SHP77 (cell line): Measurements from ENCODE around the gene LMAN2.
"Not testable (repeated sequence)": the region's sequence is repeated elsewhere in the genome, so short reads cannot be mapped to it uniquely, and the experiment has no call there.

ENCODE experiments used
- DNase-seq, 2 experiments: peaks; one replicate each; lab custom pipeline; 2025; lab: John Stamatoyannopoulos, UW

Gene LMAN2

GRCh38 chr5:177364159-177364962, 12.9 kb upstream of the LMAN2 start:
- DNase-seq: no peak

GRCh38 chr5:177363565-177363964, 12.1 kb upstream of the LMAN2 start:
- DNase-seq: no peak

DNA sequence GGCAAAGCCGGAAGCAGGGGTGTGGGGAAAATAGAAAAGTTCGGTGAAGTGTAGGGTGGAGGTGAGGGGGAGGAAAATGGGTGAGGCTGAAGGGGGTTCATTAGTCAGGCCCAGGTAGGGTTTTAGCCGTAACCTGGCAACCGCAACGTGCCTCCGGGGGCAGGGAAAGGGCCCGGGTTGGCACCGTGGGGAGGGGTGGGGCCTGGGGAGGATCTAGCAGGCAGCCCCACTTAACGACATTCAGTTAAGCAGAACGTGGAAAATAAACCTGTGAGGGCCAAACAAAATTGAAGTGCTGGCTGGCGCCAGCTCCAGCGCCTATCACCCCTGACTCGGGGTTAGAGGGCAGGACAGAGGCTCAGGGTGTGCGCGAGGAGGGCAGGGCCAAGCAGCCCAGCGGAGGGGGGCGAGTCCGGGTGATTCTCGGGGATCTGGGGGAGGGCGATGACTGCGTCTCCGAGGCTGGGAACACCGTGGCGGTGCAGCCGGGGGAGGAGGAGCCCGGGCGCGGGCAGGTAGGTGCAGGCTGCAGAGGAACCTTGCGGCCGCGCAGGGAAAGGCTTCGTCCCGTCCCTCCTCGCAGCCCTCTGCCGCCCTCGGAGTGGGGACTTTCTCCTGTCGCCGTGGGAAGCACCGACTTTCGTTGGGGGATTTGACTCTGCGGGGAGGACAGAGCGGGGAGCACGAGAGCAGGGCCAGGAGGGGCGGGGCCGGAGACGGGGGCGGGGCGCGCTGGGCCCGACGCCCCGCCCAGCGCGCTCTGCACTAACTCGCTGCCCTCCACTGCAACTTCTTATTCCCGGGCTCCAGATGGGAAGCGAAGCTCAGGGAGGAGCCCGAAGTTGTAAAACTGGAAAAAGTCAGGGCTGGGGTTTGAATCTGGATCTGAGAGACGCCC, 11.4 kb upstream of the LMAN2 start:
- no peak for DNase-seq

DNA sequence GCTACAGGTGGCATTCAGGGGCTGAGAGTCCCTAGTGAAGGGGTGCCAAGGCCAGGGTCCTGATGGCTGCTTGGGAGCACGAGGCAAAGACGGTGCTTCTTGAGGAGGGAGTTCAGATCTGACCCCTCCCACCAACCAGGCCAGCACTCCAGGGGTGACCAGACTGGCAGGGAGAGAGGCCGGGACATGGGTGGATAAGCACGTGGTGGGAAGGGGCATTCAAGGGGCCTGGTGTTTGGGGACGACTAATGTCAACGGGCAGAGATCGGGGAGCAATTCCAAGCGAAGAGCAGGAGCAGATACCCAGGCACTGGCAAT, 10.8 kb upstream of the LMAN2 start:
- no peak for DNase-seq

GRCh38 chr5:177361418-177362291, 10.2 kb upstream of the LMAN2 start:
- no peak for DNase-seq

DNA sequence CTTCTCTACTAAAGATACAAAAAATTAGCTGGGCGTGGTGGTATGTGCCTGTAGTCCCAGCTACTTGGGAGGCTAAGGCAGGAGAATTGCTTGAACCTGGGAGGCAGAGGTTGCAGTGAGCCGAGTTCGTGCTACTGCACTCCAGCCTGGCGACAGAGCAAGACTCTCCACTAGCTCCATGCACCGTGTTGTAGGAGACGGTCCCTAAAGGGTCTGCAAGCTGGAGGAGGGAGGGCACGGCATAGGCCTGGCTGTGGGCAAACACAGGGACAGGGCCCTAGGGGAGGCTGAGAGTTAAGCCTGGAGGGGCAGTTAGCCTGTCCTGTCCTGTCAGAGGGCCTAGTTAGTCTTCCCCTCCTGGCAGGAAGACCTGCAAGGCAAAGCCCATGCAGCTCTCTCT, 9.3 kb upstream of the LMAN2 start:
- not testable (repeated sequence) for DNase-seq

DNA sequence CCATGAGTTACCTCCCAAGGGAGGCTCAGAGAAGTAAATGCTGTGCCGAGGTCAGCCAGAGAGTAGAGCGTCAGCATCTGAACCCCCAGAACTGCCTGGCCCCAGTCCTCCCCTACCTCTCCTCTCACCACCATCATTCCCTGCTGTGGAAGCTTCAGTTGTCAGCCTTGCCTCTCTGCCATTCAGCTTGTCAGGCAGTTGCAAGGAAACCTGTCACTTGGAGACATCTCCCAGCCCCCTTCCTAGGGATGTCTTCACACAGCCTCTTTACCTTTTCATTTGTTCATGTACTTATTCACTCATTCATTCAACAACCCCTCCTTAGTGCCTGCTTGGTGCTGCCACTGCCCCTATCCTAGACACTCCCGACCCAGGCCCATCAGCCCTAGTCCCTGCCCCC, 8.4 kb upstream of the LMAN2 start:
- DNase-seq: no peak

DNA sequence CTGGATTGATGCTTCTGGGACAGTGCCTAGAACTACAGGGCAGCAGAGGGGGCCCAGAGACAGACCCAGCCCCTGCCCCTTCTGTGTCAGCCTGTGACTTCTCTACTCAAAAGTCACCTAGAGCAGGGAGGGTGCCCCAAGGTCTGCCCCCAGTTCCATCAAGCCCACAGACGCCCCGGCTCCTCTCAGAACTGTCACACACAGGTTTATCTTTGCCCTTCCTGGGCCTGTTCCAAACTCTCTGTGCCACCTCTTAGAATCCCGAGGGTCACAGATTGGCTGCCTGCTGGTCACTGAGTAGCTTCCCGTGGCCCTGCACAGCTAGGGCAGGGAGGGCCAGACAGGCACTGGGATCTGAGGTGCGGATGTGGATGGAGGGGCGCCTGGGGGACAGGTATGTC, 8.0 kb upstream of the LMAN2 start:
- DNase-seq: no peak

- DNase-seq: no peak
Observed at GRCh38 chr5:177358370-177358819, 6.9 kb upstream of the LMAN2 start.

GRCh38 chr5:177357459-177358351, 6.2 kb upstream of the LMAN2 start, which contains the start of gene RGS14:
Gene RGS14 (plus strand): TSS chr5:177357924. CDS start chr5:177358025, 101 bp downstream.
- no peak for DNase-seq

- DNase-seq: no peak
Observed at GRCh38 chr5:177357146-177357458, 5.6 kb upstream of the LMAN2 start.

DNA sequence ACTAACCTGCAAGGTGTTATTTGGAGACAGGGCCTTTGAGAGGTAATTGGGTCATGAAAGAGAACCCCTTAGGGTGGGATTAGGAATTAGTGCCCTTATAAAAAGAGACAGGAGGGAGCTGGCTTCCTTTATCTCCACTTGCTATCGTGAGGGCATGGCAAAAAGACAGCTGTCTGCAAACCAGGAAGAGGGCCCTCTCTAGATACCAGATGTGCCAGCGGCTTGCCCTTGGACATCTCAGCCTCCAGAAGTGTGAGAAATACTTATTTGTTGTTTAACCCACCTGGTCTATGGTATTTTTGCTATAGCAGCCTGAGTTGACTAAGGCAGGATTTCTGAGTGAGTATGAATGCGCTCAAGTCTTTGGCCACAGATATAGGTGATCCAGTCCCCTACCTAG, 5.3 kb upstream of the LMAN2 start:
- DNase-seq: no peak

GRCh38 chr5:177355868-177356168, 4.3 kb upstream of the LMAN2 start:
- no peak for DNase-seq

DNA sequence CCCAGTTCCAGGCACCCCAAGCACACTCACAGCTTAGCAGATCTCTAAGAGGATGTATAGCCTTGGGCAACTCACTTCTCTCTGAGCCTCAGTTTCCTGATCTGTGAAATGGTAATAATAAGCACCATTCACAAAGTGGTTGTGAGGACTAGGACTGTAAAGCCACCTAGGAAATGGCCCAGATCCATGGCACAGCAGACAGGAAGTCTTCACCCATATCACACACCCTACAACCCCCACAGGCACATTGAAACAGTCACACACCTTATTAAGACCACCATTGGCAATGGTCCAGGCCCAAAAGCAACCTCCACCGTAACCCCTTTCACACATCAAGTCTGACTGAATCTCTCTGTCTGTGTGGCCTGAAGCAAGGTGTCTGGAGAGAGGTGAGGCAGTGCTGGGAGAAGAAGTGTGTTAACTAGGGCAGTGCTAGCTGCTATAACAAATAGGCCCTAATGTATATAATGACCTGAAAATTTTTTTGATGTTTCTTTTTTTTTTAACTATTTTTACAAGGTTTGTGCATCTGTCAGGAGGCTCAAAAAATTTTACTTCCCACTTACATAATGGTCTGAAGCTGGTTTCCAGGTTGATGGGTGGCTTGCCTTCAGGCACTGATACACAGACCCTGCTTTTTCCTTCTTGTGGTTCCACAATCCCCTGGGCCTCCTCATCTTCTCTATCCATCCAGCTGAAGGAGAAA, 3.8 kb upstream of the LMAN2 start:
- no peak for DNase-seq

- DNase-seq: no peak
Observed at GRCh38 chr5:177354711-177355110, 3.2 kb upstream of the LMAN2 start.

DNA sequence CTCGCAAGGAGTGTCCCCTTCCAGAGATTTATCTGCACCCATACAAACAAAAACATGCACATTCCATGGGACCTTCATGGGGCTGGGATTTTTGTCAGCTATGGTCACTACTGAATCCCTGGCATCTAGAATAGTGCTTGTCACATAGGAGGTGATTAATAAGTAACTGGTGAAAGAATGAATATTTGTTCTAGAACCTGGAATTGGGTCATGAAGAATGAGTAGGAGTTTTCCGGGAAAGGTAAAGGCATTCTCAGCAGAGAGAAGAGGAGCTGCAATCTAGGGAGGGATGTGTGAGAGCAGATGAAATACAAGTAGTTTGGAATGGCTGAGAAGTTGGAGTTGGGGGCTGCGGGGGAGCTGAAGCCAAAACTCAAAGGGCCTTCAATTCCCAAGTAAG, 2.8 kb upstream of the LMAN2 start:
- no peak for DNase-seq

DNA sequence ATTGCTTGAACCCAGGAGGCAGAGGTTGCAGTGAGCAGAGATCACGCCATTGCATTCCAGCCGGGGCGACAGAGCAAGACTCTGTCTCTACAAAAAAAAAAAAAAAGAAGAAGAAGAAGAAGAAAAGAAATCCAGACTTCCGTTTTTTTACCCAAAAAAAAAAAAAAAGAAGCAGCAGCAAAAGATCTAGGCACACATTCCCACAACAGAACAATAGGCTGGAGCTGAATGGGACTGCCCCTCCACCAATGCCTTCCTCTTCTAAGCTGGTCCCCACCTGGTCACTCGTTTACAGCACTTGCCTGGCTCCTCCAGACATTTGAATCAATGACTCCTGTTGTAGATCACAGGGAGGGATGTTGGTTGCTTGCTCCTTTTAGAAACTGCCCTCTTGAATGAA, 1.6 kb upstream of the LMAN2 start:
- no peak for DNase-seq

GRCh38 chr5:177350776-177351391, 584 bp downstream of the LMAN2 start:
- no peak for DNase-seq

- no peak for DNase-seq
Observed at GRCh38 chr5:177349762-177350161, 1.7 kb downstream of the LMAN2 start.

- DNase-seq: no peak
Observed at GRCh38 chr5:177349362-177349647, 2.2 kb downstream of the LMAN2 start.

DNA sequence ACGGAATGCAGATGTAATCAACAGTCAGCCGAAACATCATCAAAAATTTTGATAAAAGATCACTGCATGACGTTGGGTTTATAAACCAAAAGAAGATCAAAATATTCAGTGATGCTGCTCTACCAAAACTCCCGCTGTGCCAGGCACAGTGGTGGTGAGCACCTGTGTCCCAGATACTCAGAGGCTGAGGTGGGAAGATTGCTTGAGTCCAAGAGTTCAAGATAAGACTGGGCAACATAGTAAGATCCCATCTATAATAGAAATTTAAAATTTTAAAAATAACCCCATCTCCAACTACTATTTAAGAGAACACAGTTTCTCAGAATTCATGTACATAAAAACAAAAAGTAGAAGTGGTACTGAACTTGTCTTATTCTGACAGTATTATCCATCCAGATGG, 3.8 kb downstream of the LMAN2 start:
- DNase-seq: no peak
